HG03571 (cell line): ENCODE results near the gene TTLL12.

Experiments used
- ATAC-seq: cut with Tn5 transposase; IDR thresholded peaks from one replicate; pipeline ENCODE4 v1.9.1; 2021; ENCODE audit not compliant: unreplicated experiment

Gene TTLL12

GRCh38 chr22:43129426-43130425, 57.2 kb downstream of the TTLL12 start:
- ATAC-seq: no peak

- no peak for ATAC-seq
Measured at GRCh38 chr22:43128928-43129424, 58.0 kb downstream of the TTLL12 start.

- no peak for ATAC-seq
Measured at GRCh38 chr22:43128116-43128515, 58.8 kb downstream of the TTLL12 start.

- ATAC-seq: no peak
Measured at GRCh38 chr22:43127166-43127908, 59.6 kb downstream of the TTLL12 start.

- no peak for ATAC-seq
Measured at GRCh38 chr22:43126501-43127165, 60.3 kb downstream of the TTLL12 start.

GRCh38 chr22:43118953-43119458, 67.9 kb downstream of the TTLL12 start:
- ATAC-seq: no peak

GRCh38 chr22:43118024-43118849, 68.7 kb downstream of the TTLL12 start:
- no peak for ATAC-seq

GRCh38 chr22:43116932-43117331, 70.0 kb downstream of the TTLL12 start:
- ATAC-seq: no peak
